ENCODE results near the gene FANCI. TPM values are rescaled to one million over a fixed set of nuclear protein-coding genes. Genes with fewer than 3 reads are reported as not detected.

Gene FANCI
- total RNA-seq, 2 donors from 2014 or later: 94.5 to 173 TPM

- no peaks in the 10 kb centered on the region for H3K27me3 Mint-ChIP-seq (ENCODE audit: insufficient read depth)
- no peaks in the 10 kb centered on the region for H3K4me1 Mint-ChIP-seq
- H3K4me3 ChIP-seq (ENCODE audit: low read length): no peak overlapping the region
- no peak overlapping the region for H3K27ac ChIP-seq (ENCODE audit: low read depth, low read length)
- TF ChIP-seq CTCF (conservative IDR thresholded peaks at IDR 0.05): no peak
- H3K9me3 Mint-ChIP-seq: peaks cover 4% of the 10 kb centered on the region
- H3K36me3 Mint-ChIP-seq (ENCODE audit: low read depth): peaks cover 72% of the 10 kb centered on the region
- H3K4me1 ChIP-seq (ENCODE audit: control insufficient read depth, insufficient read depth, low read length): no peaks in the 10 kb centered on the region
- no peak for DNase-seq
- H3K27ac Mint-ChIP-seq: no peak overlapping the region
- H3K4me3 Mint-ChIP-seq: no peak overlapping the region
- no peaks in the 10 kb centered on the region for H3K9me3 ChIP-seq (ENCODE audit: control insufficient read depth, low read length)
- H3K27me3 ChIP-seq (ENCODE audit: control insufficient read depth, insufficient read depth, low read length, poor library complexity, severe bottlenecking): no peaks in the 10 kb centered on the region
- no peak overlapping the region for H3K9ac ChIP-seq (ENCODE audit: extremely low read depth, low read length, poor library complexity, severe bottlenecking)
- peaks cover 81% of the 10 kb centered on the region for H3K36me3 ChIP-seq (ENCODE audit: control insufficient read depth, insufficient read depth, low read length)
- WGBS, 2 experiments (ENCODE audit: insufficient coverage in 1 of 2, insufficient read length in 1 of 2): 93 to 94% methylated on average over 2 of the region's 2 CpGs
Measured at GRCh38 chr15:89291934-89292438, 48.2 kb downstream of the FANCI start.

- Mint-ChIP-seq H3K27ac (no peak overlapping the region), H3K36me3 (ENCODE audit: low read depth) (peaks cover 73% of the 10 kb centered on the region), H3K4me1 (no peaks in the 10 kb centered on the region), H3K27me3 (ENCODE audit: insufficient read depth) (no peaks in the 10 kb centered on the region), H3K4me3 (no peak overlapping the region), H3K9me3 (peaks cover 13% of the 10 kb centered on the region)
- peaks cover 76% of the 10 kb centered on the region for H3K36me3 ChIP-seq (ENCODE audit: control insufficient read depth, insufficient read depth, low read length)
- H3K27me3 ChIP-seq (ENCODE audit: control insufficient read depth, insufficient read depth, low read length, poor library complexity, severe bottlenecking): no peaks in the 10 kb centered on the region
- no peak overlapping the region for H3K9ac ChIP-seq (ENCODE audit: extremely low read depth, low read length, poor library complexity, severe bottlenecking)
- 98 to 100% methylated on average over 2 of the region's 2 CpGs for WGBS, 2 experiments (ENCODE audit: insufficient coverage in 1 of 2, insufficient read length in 1 of 2)
- TF ChIP-seq CTCF (conservative IDR thresholded peaks at IDR 0.05): no peak
- no peak overlapping the region for H3K27ac ChIP-seq (ENCODE audit: low read depth, low read length)
- no peak overlapping the region for H3K4me3 ChIP-seq (ENCODE audit: low read length)
- H3K4me1 ChIP-seq (ENCODE audit: control insufficient read depth, insufficient read depth, low read length): no peaks in the 10 kb centered on the region
- no peak for DNase-seq
- H3K9me3 ChIP-seq (ENCODE audit: control insufficient read depth, low read length): peaks cover 5% of the 10 kb centered on the region
Measured at GRCh38 chr15:89293012-89293411, 49.2 kb downstream of the FANCI start.

GRCh38 chr15:89299896-89300295 lies 56.1 kb downstream of the FANCI start:
- H3K9me3 ChIP-seq (ENCODE audit: control insufficient read depth, low read length): peaks cover 11% of the 10 kb centered on the region

More at GRCh38 chr15:89299896-89300295, 56.1 kb downstream of the FANCI start:
- DNase-seq: no peak
- Mint-ChIP-seq H3K4me1 (no peaks in the 10 kb centered on the region), H3K36me3 (ENCODE audit: low read depth) (peaks cover 76% of the 10 kb centered on the region), H3K27ac (no peak overlapping the region), H3K27me3 (ENCODE audit: insufficient read depth) (no peaks in the 10 kb centered on the region), H3K9me3 (peaks cover 19% of the 10 kb centered on the region), H3K4me3 (no peak overlapping the region)
- Histone ChIP-seq H3K4me1 (ENCODE audit: control insufficient read depth, insufficient read depth, low read length) (no peaks in the 10 kb centered on the region), H3K27me3 (ENCODE audit: control insufficient read depth, insufficient read depth, low read length, poor library complexity, severe bottlenecking) (no peaks in the 10 kb centered on the region), H3K9ac (ENCODE audit: extremely low read depth, low read length, poor library complexity, severe bottlenecking) (no peak overlapping the region), H3K4me3 (ENCODE audit: low read length) (no peak overlapping the region), H3K36me3 (ENCODE audit: control insufficient read depth, insufficient read depth, low read length) (peaks cover 70% of the 10 kb centered on the region), H3K27ac (ENCODE audit: low read depth, low read length) (no peak overlapping the region)
- TF ChIP-seq CTCF (conservative IDR thresholded peaks at IDR 0.05): peak; percentile 48

Data from endodermal cell (in vitro differentiated cells).